ENCODE results near the gene RPS6KA2.

RPS6KA2 gene

GRCh38 chr6:166625356-166625755 lies 1.7 kb downstream of the RPS6KA2 start:
- Histone ChIP-seq H3K4me3 (ENCODE audit: low read depth, low read length) (peak overlapping the region; percentile 1), H3K27ac (no peak overlapping the region), H3K27me3 (replicated peaks) (no peaks in the 10 kb centered on the region), H3K36me3 (replicated peaks) (no peaks in the 10 kb centered on the region)
- in situ Hi-C loops (cut with HindIII; ENCODE audit: low pct_ligation_motif_present, low sequenced_read_pairs) = no loop called here
- peak; percentile 49 for DNase-seq
- TF ChIP-seq CTCF (IDR thresholded peaks at IDR 0.05; ENCODE audit: low read depth, low read length, missing control alignments) = no peak

GRCh38 chr6:166624275-166624674 lies 2.8 kb downstream of the RPS6KA2 start:
- no peak overlapping the region for H3K27ac ChIP-seq
- H3K4me3 ChIP-seq (ENCODE audit: low read depth, low read length) = no peak overlapping the region
- H3K36me3 ChIP-seq (replicated peaks) = no peaks in the 10 kb centered on the region
- DNase-seq = no peak
- no peak for TF ChIP-seq CTCF (IDR thresholded peaks at IDR 0.05; ENCODE audit: low read depth, low read length, missing control alignments)
- H3K27me3 ChIP-seq (replicated peaks) = no peaks in the 10 kb centered on the region
- in situ Hi-C loops (cut with HindIII; ENCODE audit: low pct_ligation_motif_present, low sequenced_read_pairs) = no loop called here

- Histone ChIP-seq H3K27me3 (replicated peaks) (no peaks in the 10 kb centered on the region), H3K27ac (no peak overlapping the region), H3K4me3 (ENCODE audit: low read depth, low read length) (no peak overlapping the region), H3K36me3 (replicated peaks) (peaks cover 2% of the 10 kb centered on the region)
- in situ Hi-C loops (cut with HindIII; ENCODE audit: low pct_ligation_motif_present, low sequenced_read_pairs) = no loop called here
- no peak for DNase-seq
- no peak for TF ChIP-seq CTCF (IDR thresholded peaks at IDR 0.05; ENCODE audit: low read depth, low read length, missing control alignments)
Observed at GRCh38 chr6:166623318-166623717, 3.7 kb downstream of the RPS6KA2 start.

- TF ChIP-seq CTCF (IDR thresholded peaks at IDR 0.05; ENCODE audit: low read depth, low read length, missing control alignments) = no peak
- Histone ChIP-seq H3K27me3 (replicated peaks) (no peaks in the 10 kb centered on the region), H3K4me3 (ENCODE audit: low read depth, low read length) (no peak overlapping the region), H3K36me3 (replicated peaks) (peaks cover 3% of the 10 kb centered on the region), H3K27ac (no peak overlapping the region)
- in situ Hi-C loops (cut with HindIII; ENCODE audit: low pct_ligation_motif_present, low sequenced_read_pairs) = no loop called here
- DNase-seq = no peak
Observed at GRCh38 chr6:166621114-166621540, 5.9 kb downstream of the RPS6KA2 start.

- H3K27ac ChIP-seq = peak overlapping the region; percentile 97
- no peak for DNase-seq
- no peak for TF ChIP-seq CTCF (IDR thresholded peaks at IDR 0.05; ENCODE audit: low read depth, low read length, missing control alignments)
- in situ Hi-C loops (cut with HindIII; ENCODE audit: low pct_ligation_motif_present, low sequenced_read_pairs) = no loop called here
- no peaks in the 10 kb centered on the region for H3K27me3 ChIP-seq (replicated peaks)
- no peak overlapping the region for H3K4me3 ChIP-seq (ENCODE audit: low read depth, low read length)
- peaks cover 3% of the 10 kb centered on the region for H3K36me3 ChIP-seq (replicated peaks)
Observed at GRCh38 chr6:166620478-166621113, 6.5 kb downstream of the RPS6KA2 start.

- DNase-seq = peak; percentile 92
- no peak for TF ChIP-seq CTCF (IDR thresholded peaks at IDR 0.05; ENCODE audit: low read depth, low read length, missing control alignments)
- H3K4me3 ChIP-seq (ENCODE audit: low read depth, low read length) = no peak overlapping the region
- H3K36me3 ChIP-seq (replicated peaks) = peaks cover 3% of the 10 kb centered on the region
- in situ Hi-C loops (cut with HindIII; ENCODE audit: low pct_ligation_motif_present, low sequenced_read_pairs) = no loop called here
- peak overlapping the region; percentile 97 for H3K27ac ChIP-seq
- no peaks in the 10 kb centered on the region for H3K27me3 ChIP-seq (replicated peaks)
Observed at GRCh38 chr6:166619912-166620311, 7.1 kb downstream of the RPS6KA2 start.

Data from brain microvascular endothelial cell (primary cell).